GM21447 (cell line): Measurements from ENCODE around the gene CCNL1.
"Not testable (repeated sequence)": the region's sequence is repeated elsewhere in the genome, so short reads cannot be mapped to it uniquely, and the experiment has no call there.

Experiments
- ATAC-seq: cut with Tn5 transposase; IDR thresholded peaks from one replicate; pipeline ENCODE4 v1.9.1; 2021; ENCODE audit not compliant: unreplicated experiment

CCNL1 gene

GRCh38 chr3:157172746-157173145 lies 12.8 kb upstream of the CCNL1 start:
- no peak for ATAC-seq

GRCh38 chr3:157170861-157171260 lies 10.9 kb upstream of the CCNL1 start:
- no peak for ATAC-seq

- ATAC-seq, result no peak
Measured at GRCh38 chr3:157167371-157168042, 7.6 kb upstream of the CCNL1 start.

GRCh38 chr3:157166561-157166960 lies 6.6 kb upstream of the CCNL1 start:
- peak; percentile 60 for ATAC-seq

GRCh38 chr3:157166115-157166514 lies 6.2 kb upstream of the CCNL1 start:
- no peak for ATAC-seq

GRCh38 chr3:157163217-157163953 lies 3.4 kb upstream of the CCNL1 start:
- no peak for ATAC-seq

- not testable (repeated sequence) for ATAC-seq
Measured at GRCh38 chr3:157162620-157163019, 2.7 kb upstream of the CCNL1 start.

- ATAC-seq, result peak; percentile 38
Measured at GRCh38 chr3:157160658-157161424, 894 bp upstream of the CCNL1 start.

- ATAC-seq, result peak; percentile 52
Measured at GRCh38 chr3:157159037-157159761, 748 bp downstream of the CCNL1 start.

GRCh38 chr3:157157836-157158235 lies 2.1 kb downstream of the CCNL1 start:
- no peak for ATAC-seq

GRCh38 chr3:157156837-157157635 lies 2.9 kb downstream of the CCNL1 start:
- ATAC-seq, result no peak

GRCh38 chr3:157155591-157155990 lies 4.4 kb downstream of the CCNL1 start:
- ATAC-seq, result no peak

- no peak for ATAC-seq
Measured at GRCh38 chr3:157154563-157155330, 5.2 kb downstream of the CCNL1 start.

- ATAC-seq, result no peak
Measured at GRCh38 chr3:157152930-157153329, 7.0 kb downstream of the CCNL1 start.

- ATAC-seq, result no peak
Measured at GRCh38 chr3:157152438-157152837, 7.5 kb downstream of the CCNL1 start.

GRCh38 chr3:157151627-157152026 lies 8.3 kb downstream of the CCNL1 start:
- no peak for ATAC-seq

- ATAC-seq, result no peak
Measured at GRCh38 chr3:157151151-157151550, 8.8 kb downstream of the CCNL1 start.

GRCh38 chr3:157149136-157149696 lies 10.7 kb downstream of the CCNL1 start:
- ATAC-seq, result no peak

GRCh38 chr3:157148196-157148889 lies 11.6 kb downstream of the CCNL1 start:
- no peak for ATAC-seq
